H9 (cell line): Measurements from ENCODE around the gene DENND5B. TPM values are rescaled to one million over a fixed set of nuclear protein-coding genes. Genes with fewer than 3 reads are reported as not detected.
"Not testable (repeated sequence)": the region's sequence is repeated elsewhere in the genome, so short reads cannot be mapped to it uniquely, and the experiment has no call there.

Experiments used
- DNase-seq: peaks from one replicate; pipeline ENCODE4 v3.0.0-alpha.2; 2017
- H2AFZ ChIP-seq: one replicate; pipeline ENCODE4 v1.6.1; 2013; ENCODE audit warnings: mild to moderate bottlenecking, low read length, control low read depth, moderate library complexity
- H2AK5ac ChIP-seq: 2 replicates; pipeline ENCODE4 v1.6.1; 2013; ENCODE audit warnings: low read length, control low read depth, mixed read lengths; ENCODE audit not compliant: insufficient read length
- H2BK120ac ChIP-seq: one replicate; pipeline ENCODE4 v1.6.1; 2013; ENCODE audit warnings: low read depth, mild to moderate bottlenecking, low read length, control low read depth, inconsistent platforms; ENCODE audit not compliant: poor library complexity, severe bottlenecking
- H2BK12ac ChIP-seq: 2 replicates; pipeline ENCODE4 v1.6.1; 2013; ENCODE audit warnings: low read length, control low read depth, mixed read lengths, low read depth; ENCODE audit not compliant: insufficient read length
- H2BK15ac ChIP-seq: 2 replicates; pipeline ENCODE4 v1.6.1; 2013; ENCODE audit warnings: low read depth, low read length, control low read depth
- H2BK20ac ChIP-seq: one replicate; pipeline ENCODE4 v1.6.1; 2013; ENCODE audit warnings: low read depth, mild to moderate bottlenecking, low read length, control low read depth, inconsistent platforms; ENCODE audit not compliant: poor library complexity, severe bottlenecking
- H2BK5ac ChIP-seq: 2 replicates; pipeline ENCODE4 v1.6.1; 2013; ENCODE audit warnings: low read length, control low read depth, mixed read lengths; ENCODE audit not compliant: insufficient read length
- H3K14ac ChIP-seq: 2 replicates; pipeline ENCODE4 v1.6.1; 2013; ENCODE audit warnings: low read length, control low read depth; ENCODE audit not compliant: insufficient read depth
- H3K18ac ChIP-seq: 2 replicates; pipeline ENCODE4 v1.6.1; 2013; ENCODE audit warnings: low read depth, mild to moderate bottlenecking, mixed read lengths, low read length, control low read depth; ENCODE audit not compliant: insufficient read length
- H3K23ac ChIP-seq: 2 replicates; pipeline ENCODE4 v1.6.1; 2013; ENCODE audit warnings: low read length, control low read depth, mixed read lengths, low read depth; ENCODE audit not compliant: insufficient read length
- H3K23me2 ChIP-seq: 2 replicates; pipeline ENCODE4 v1.6.1; 2013; ENCODE audit warnings: low read depth, mild to moderate bottlenecking, mixed read lengths, low read length, control low read depth; ENCODE audit not compliant: insufficient read length, poor library complexity, severe bottlenecking
- H3K27ac ChIP-seq: 2 replicates; pipeline ENCODE4 v1.5.1; 2013; ENCODE audit warnings: low read length, control low read depth, mixed read lengths, low read depth; ENCODE audit not compliant: insufficient read length
- H3K27me3 ChIP-seq: 2 replicates; pipeline ENCODE4 v1.6.1; 2013; ENCODE audit warnings: low read length, control low read depth, inconsistent platforms; ENCODE audit not compliant: insufficient read depth
- H3K4ac ChIP-seq: 2 replicates; pipeline ENCODE4 v1.6.1; 2013; ENCODE audit warnings: low read depth, mild to moderate bottlenecking, control low read depth, inconsistent platforms, low read length, moderate library complexity
- H3K4me1 ChIP-seq: 2 replicates; pipeline ENCODE4 v1.6.1; 2013; ENCODE audit warnings: low read length, control low read depth, inconsistent platforms; ENCODE audit not compliant: insufficient read depth
- H3K4me2 ChIP-seq: 2 replicates; pipeline ENCODE4 v1.6.1; 2013; ENCODE audit warnings: low read length, control low read depth, mixed read lengths; ENCODE audit not compliant: insufficient read length, insufficient read depth
- H3K56ac ChIP-seq: 2 replicates; pipeline ENCODE4 v1.6.1; 2013; ENCODE audit warnings: low read depth, mild to moderate bottlenecking, mixed read lengths, low read length, control low read depth; ENCODE audit not compliant: insufficient read length
- H3K79me1 ChIP-seq: 2 replicates; pipeline ENCODE4 v1.6.1; 2013; ENCODE audit warnings: low read depth, mild to moderate bottlenecking, moderate library complexity, low read length, control low read depth, inconsistent platforms; ENCODE audit not compliant: insufficient read depth, poor library complexity, severe bottlenecking
- H3K79me2 ChIP-seq: 2 replicates; pipeline ENCODE4 v1.6.1; 2013; ENCODE audit warnings: low read length, control low read depth, inconsistent platforms; ENCODE audit not compliant: insufficient read depth
- H3K9ac ChIP-seq: 2 replicates; pipeline ENCODE4 v1.6.1; 2013; ENCODE audit warnings: low read length, control low read depth, mixed read lengths; ENCODE audit not compliant: insufficient read length; ENCODE audit errors: extremely low read depth
- H3K9me3 ChIP-seq: one replicate; pipeline ENCODE4 v1.6.1; 2013; ENCODE audit warnings: low read depth, low read length, inconsistent platforms; ENCODE audit not compliant: control insufficient read depth
- H3T11ph ChIP-seq: one replicate; pipeline ENCODE4 v1.6.1; 2013; ENCODE audit warnings: mild to moderate bottlenecking, low read length, control low read depth, inconsistent platforms
- H4K20me1 ChIP-seq: one replicate; pipeline ENCODE4 v1.6.1; 2013; ENCODE audit not compliant: control insufficient read depth, insufficient read length, insufficient read depth
- H4K5ac ChIP-seq: 2 replicates; pipeline ENCODE4 v1.6.1; 2013; ENCODE audit warnings: low read depth, mild to moderate bottlenecking, mixed read lengths, low read length, control low read depth; ENCODE audit not compliant: insufficient read length
- H4K8ac ChIP-seq: replicated peaks from 2 replicates; pipeline ENCODE4 v1.6.1; 2013; ENCODE audit warnings: low read length, control low read depth, mixed read lengths, low read depth; ENCODE audit not compliant: insufficient read length
- H4K91ac ChIP-seq: 2 replicates; pipeline ENCODE4 v1.6.1; 2013; ENCODE audit warnings: low read depth, mild to moderate bottlenecking, moderate library complexity, mixed read lengths, low read length, control low read depth; ENCODE audit not compliant: insufficient read length
- H3K27ac Mint-ChIP-seq, 3 experiments: 2 replicates in 2 of 3; 3 replicates in 1 of 3; pipeline ENCODE4 v1.8.0; 2020 to 2021; ENCODE audit warnings: mixed read lengths in 3 of 3, mild to moderate bottlenecking in 1 of 3, moderate library complexity in 1 of 3
- H3K27me3 Mint-ChIP-seq: 2 replicates; pipeline ENCODE4 v1.8.0; 2021; ENCODE audit warnings: low read depth, mild to moderate bottlenecking, moderate library complexity, mixed read lengths
- H3K36me3 Mint-ChIP-seq, 3 experiments: 2 replicates in 2 of 3; 3 replicates in 1 of 3; pipeline ENCODE4 v1.8.0; 2020 to 2021; ENCODE audit warnings: low read depth in 3 of 3, mixed read lengths in 3 of 3; ENCODE audit not compliant: insufficient read depth in 1 of 3
- H3K4me1 Mint-ChIP-seq, 2 experiments: 2 replicates each; pipeline ENCODE4 v1.8.0; 2020; ENCODE audit warnings: mixed read lengths in 2 of 2
- H3K4me3 Mint-ChIP-seq, 2 experiments: 2 replicates in 1 of 2; 3 replicates in 1 of 2; pipeline ENCODE4 v1.8.0; 2020 to 2021; ENCODE audit warnings: mild to moderate bottlenecking in 2 of 2, mixed read lengths in 2 of 2, moderate library complexity in 1 of 2
- H3K9me3 Mint-ChIP-seq, 2 experiments: 2 replicates in 1 of 2; 3 replicates in 1 of 2; pipeline ENCODE4 v1.8.0; 2020; ENCODE audit warnings: mild to moderate bottlenecking in 2 of 2, mixed read lengths in 2 of 2, moderate library complexity in 1 of 2
- WGBS: extraction: QIAGEN DNeasy Blood & Tissue Kit; methylation state at CpG from one replicate; pipeline ENCODE4 v1.1.7; 2013; ENCODE audit warnings: missing lambda C conversion rate, low lambda C conversion rate, mixed read lengths; ENCODE audit not compliant: insufficient read length; ENCODE audit errors: extremely low coverage; 5-methylcytosine and 5-hydroxymethylcytosine counted together
- total RNA-seq: library from RNA; stranded (reverse); gene quantifications from 2 replicates; pipeline ENCODE4 v1.2.1, GENCODE V29; 2021

Gene DENND5B
- total RNA-seq, 1 experiment from 2014 or later: 13.4 TPM

DNA sequence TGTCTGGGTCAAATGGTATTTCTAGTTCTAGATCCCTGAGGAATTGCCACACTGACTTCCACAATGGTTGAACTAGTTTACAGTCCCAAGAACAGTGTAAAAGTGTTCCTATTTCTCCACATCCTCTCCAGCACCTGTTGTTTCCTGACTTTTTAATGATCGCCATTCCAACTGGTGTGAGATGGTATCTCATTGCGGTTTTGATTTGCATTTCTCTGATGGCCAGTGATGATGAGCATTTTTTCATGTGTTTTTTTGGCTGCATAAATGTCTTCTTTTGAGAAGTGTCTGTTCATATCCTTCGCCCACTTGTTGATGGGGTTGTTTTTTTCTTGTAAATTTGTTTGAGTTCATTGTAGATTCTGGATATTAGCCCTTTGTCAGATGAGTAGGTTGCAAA is 40.3 kb downstream of the DENND5B start:
- H3K4me2 ChIP-seq, H3K4ac ChIP-seq, H2BK15ac ChIP-seq, H3K4me1 ChIP-seq, H3K27me3 Mint-ChIP-seq, H3K4me3 Mint-ChIP-seq, H3K56ac ChIP-seq, H3K14ac ChIP-seq, H4K8ac ChIP-seq, H3K9me3 ChIP-seq, H2AK5ac ChIP-seq, DNase-seq, H3K27ac Mint-ChIP-seq, H3K4me1 Mint-ChIP-seq, H3K9ac ChIP-seq, H4K5ac ChIP-seq, H3K23me2 ChIP-seq, H3K79me2 ChIP-seq, H3K27ac ChIP-seq, H4K20me1 ChIP-seq, H2BK5ac ChIP-seq, H3K79me1 ChIP-seq, H2AFZ ChIP-seq, H2BK12ac ChIP-seq, H3T11ph ChIP-seq, H4K91ac ChIP-seq, H3K18ac ChIP-seq, H3K27me3 ChIP-seq, H3K23ac ChIP-seq, H2BK20ac ChIP-seq, H2BK120ac ChIP-seq: not testable (repeated sequence)
- no CpG with 5 or more reads among the region's 3 CpGs for WGBS
- Mint-ChIP-seq H3K36me3 (peaks cover 11 to 17% (median 13%) of the 10 kb centered on the region in 3 experiments), H3K9me3 (peaks cover 20 to 24% of the 10 kb centered on the region in 2 experiments)
